Lower lobe of right lung (tissue), 2 donors: Measurements from ENCODE around the gene PHB1. TPM values are rescaled to one million over a fixed set of nuclear protein-coding genes. Genes with fewer than 3 reads are reported as not detected.

ENCODE experiments used
- ATAC-seq, 2 donors: fragments of 200-7000 bp; cut with Tn5 transposase; one replicate each; pipeline ENCODE4 v1.9.1; 2020 to 2022; ENCODE audit warnings: mild to moderate bottlenecking in 2 of 2, moderate library complexity in 2 of 2
- DNase-seq: peaks from one replicate; pipeline ENCODE4 v3.0.0-alpha.2; 2020
- H3K27ac ChIP-seq: fragments of 200-600 bp; one replicate; pipeline ENCODE4 v1.8.0; 2022
- H3K27me3 ChIP-seq: fragments of 200-600 bp; one replicate; pipeline ENCODE4 v1.8.0; 2022; ENCODE audit warnings: low read depth
- H3K36me3 ChIP-seq: fragments of 200-600 bp; one replicate; pipeline ENCODE4 v1.8.0; 2022; ENCODE audit warnings: mild to moderate bottlenecking
- H3K4me1 ChIP-seq: fragments of 200-600 bp; one replicate; pipeline ENCODE4 v1.8.0; 2022
- H3K4me3 ChIP-seq: fragments of 200-600 bp; one replicate; pipeline ENCODE4 v1.8.0; 2022; ENCODE audit warnings: mild to moderate bottlenecking
- H3K9me3 ChIP-seq: fragments of 200-600 bp; one replicate; pipeline ENCODE4 v1.8.0; 2022
- intact Hi-C: fragments of 100-400 bp; cut with DNase I; formaldehyde crosslinking; loops from one replicate; pipeline ENCODE4 v1.11.0; 2022
- total RNA-seq: library from RNA; stranded (reverse); fragmentation: NEBNext Ultra II Directional; extraction: Animal tissue kit (Norgen Biotek cat#: 25700); gene quantifications from one replicate; pipeline ENCODE4 v1.2.1, GENCODE V29; 2021
- TF ChIP-seq, protein P1 (sequence below): fragments of 200-600 bp; IDR thresholded peaks from one replicate; pipeline ENCODE4 v1.8.0; 2022; ENCODE audit warnings: antibody characterized with exemption, mild to moderate bottlenecking
- donor health status: DM: no; HTN: yes; CAD: no; lungs with severe emphysema.

Gene PHB1
- total RNA-seq, 1 donor from 2014 or later: 113 TPM

DNA sequence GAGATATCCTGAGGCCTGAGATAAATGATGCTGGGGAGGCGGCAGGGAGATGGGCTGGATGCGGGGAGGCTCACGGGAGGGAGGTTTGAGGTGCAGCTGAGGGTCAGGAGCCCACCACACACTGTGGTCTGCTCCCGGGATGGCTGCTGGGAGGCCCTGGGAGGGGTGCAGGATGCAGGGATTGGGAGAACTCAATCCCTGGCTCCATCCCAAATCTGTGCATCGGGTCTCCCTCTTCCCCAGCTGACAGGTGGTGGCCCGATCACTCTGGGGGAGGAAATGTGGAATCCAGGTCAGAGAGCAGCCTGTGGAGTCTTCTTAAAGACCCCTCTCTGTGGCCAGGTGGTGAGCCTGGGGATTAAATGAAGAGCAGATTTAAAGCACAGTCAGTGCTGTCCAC is 12.0 kb downstream of the PHB1 start:
- intact Hi-C loops: no loop called here
- Histone ChIP-seq H3K4me1 (peaks cover 7% of the 10 kb centered on the region), H3K4me3 (no peak overlapping the region), H3K9me3 (no peaks in the 10 kb centered on the region), H3K36me3 (peaks cover 49% of the 10 kb centered on the region), H3K27ac (peak overlapping the region; percentile 69), H3K27me3 (no peaks in the 10 kb centered on the region)
- TF ChIP-seq, protein P1, sequence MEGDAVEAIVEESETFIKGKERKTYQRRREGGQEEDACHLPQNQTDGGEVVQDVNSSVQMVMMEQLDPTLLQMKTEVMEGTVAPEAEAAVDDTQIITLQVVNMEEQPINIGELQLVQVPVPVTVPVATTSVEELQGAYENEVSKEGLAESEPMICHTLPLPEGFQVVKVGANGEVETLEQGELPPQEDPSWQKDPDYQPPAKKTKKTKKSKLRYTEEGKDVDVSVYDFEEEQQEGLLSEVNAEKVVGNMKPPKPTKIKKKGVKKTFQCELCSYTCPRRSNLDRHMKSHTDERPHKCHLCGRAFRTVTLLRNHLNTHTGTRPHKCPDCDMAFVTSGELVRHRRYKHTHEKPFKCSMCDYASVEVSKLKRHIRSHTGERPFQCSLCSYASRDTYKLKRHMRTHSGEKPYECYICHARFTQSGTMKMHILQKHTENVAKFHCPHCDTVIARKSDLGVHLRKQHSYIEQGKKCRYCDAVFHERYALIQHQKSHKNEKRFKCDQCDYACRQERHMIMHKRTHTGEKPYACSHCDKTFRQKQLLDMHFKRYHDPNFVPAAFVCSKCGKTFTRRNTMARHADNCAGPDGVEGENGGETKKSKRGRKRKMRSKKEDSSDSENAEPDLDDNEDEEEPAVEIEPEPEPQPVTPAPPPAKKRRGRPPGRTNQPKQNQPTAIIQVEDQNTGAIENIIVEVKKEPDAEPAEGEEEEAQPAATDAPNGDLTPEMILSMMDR: no peak
- DNase-seq: no peak
- ATAC-seq: no peak

DNA sequence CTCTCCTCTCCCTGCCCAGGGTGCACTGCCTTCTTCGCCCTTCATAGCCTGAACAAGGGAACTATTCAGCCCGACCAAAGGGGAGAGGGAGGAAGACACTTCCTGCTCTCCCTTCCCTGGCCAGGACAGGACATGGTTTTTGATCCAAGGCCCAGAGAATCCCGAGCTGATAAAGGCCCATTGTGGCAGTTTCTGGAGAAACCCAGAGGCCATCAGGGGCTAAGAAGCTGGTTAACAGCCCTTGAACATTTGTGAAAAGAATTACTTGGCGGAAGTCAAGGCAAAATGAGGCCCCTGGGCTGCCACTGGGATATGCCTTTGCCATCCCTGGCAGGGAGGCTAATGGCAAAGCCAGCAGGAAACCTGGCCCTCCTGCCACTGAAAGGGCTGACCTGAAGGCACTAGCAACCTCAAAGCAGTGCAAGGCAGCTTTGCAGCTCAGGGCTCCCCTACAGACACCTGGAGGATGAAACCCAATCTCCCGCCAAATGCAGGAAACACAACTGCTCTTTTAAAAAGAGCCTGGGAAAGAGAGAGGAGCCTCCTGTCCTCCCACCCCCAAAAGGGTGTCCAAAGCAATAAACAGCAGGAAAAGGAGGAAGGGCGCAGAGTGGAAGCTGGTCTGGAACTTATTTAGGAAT is 12.6 kb downstream of the PHB1 start:
- TF ChIP-seq, protein P1: no peak
- intact Hi-C loops: no loop called here
- ATAC-seq: no peak
- H3K4me3 ChIP-seq: no peak overlapping the region
- no peaks in the 10 kb centered on the region for H3K9me3 ChIP-seq
- H3K4me1 ChIP-seq: peaks cover 7% of the 10 kb centered on the region
- peaks cover 43% of the 10 kb centered on the region for H3K36me3 ChIP-seq
- H3K27me3 ChIP-seq: no peaks in the 10 kb centered on the region
- no peak for DNase-seq
- H3K27ac ChIP-seq: no peak overlapping the region

DNA sequence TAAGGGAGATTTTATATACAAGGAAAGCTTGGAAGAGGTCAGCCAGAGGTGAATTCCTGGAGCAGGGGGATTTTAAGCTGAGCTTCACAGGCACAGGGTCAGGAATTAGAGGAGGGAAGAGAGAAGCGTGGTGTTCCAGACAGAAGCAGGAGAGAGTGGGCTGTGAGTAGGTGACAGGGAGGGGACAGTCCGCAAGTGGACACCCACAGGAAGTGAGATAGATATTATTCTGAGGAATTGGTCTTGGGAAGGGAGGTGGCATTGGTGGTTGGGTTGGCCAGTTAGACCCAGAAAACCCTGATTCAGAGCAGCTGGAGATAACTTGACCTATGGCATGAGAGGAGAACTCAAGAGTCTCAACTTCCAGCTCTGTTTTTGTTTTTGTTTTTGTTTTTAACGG is 14.7 kb downstream of the PHB1 start:
- no peaks in the 10 kb centered on the region for H3K9me3 ChIP-seq
- H3K27me3 ChIP-seq: no peaks in the 10 kb centered on the region
- no peak overlapping the region for H3K27ac ChIP-seq
- no peak overlapping the region for H3K4me3 ChIP-seq
- DNase-seq (no peak), ATAC-seq (no peak)
- TF ChIP-seq, protein P1: no peak
- intact Hi-C loops: loop anchor here (10.0 kb wide), 1 partner anchor 85 kb away; no protein-coding TSS in a partner anchor
- H3K4me1 ChIP-seq: peaks cover 7% of the 10 kb centered on the region
- peaks cover 22% of the 10 kb centered on the region for H3K36me3 ChIP-seq

DNA sequence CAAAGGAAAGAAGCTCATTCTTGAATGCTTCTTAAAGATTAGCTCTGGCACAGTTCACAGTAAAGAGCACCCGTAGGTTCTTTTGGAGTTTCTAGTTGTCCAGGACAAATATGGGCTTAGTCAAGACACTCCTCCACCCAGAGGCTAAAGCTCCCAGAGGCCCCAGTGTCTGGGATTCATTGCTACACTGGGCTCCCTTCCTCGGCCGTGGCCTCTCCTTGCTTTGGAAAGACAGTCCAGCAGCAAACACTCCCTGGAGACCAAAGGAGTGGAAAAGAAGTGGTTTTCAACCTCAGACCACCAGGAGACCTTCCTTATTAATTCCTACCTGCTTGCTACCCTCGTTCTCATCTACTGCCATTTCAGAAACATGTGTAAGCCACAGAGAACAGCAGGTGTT is 17.1 kb downstream of the PHB1 start:
- intact Hi-C loops: loop anchor here (10.0 kb wide), 1 partner anchor 83 kb away; no protein-coding TSS in a partner anchor

DNA sequence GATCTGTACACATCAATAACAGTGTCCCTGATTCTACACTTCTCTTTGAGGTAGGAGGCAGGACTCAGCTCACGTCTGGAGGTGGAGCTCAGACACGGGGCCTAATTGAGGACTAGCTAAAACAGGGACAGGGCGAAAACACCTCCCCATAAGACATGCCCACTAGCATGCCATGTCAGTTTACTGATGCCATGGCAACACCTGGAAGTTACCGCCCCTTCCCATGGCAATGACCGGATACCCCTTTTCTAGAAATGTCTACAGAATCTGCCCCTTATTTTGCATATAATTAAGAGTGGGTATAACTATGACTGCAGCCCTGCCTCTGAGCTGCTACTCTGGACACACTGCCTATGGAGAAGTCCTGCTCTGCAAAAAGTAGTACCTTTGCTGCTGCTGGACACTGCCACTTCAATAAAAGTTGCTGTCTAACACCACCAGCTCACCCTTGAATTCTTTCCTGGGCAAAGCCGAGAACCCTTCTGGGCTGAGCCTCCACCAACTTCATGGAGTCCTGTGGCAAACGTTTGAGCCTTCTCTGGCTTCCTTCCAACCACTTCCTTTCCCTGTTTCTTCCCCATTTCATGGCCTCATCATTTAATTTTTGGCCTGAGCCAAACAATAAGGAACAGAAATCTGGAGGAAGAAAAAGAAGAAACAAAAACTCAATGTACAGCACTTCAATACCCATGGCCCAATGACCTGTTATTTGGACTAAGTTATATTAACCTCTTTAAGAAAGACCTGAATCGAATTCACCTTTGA is 21.0 kb downstream of the PHB1 start:
- TF ChIP-seq, protein P1: no peak
- H3K27ac ChIP-seq: no peak overlapping the region
- H3K36me3 ChIP-seq: no peaks in the 10 kb centered on the region
- no peak for DNase-seq
- no peaks in the 10 kb centered on the region for H3K9me3 ChIP-seq
- no peak for ATAC-seq
- peaks cover 44% of the 10 kb centered on the region for H3K4me1 ChIP-seq
- H3K27me3 ChIP-seq: no peaks in the 10 kb centered on the region
- intact Hi-C loops: loop anchor here (10.0 kb wide), 1 partner anchor 79 kb away; no protein-coding TSS in a partner anchor
- H3K4me3 ChIP-seq: no peak overlapping the region

More for the DNA sequence above, 17.1 kb downstream of the PHB1 start:
- Histone ChIP-seq H3K27ac (no peak overlapping the region), H3K27me3 (no peaks in the 10 kb centered on the region), H3K9me3 (no peaks in the 10 kb centered on the region), H3K4me1 (peaks cover 16% of the 10 kb centered on the region), H3K36me3 (peaks cover under 1% of the 10 kb centered on the region), H3K4me3 (no peak overlapping the region)
- DNase-seq (no peak), ATAC-seq (peak in 1 of 2 donors; percentile 10)
- TF ChIP-seq, protein P1: no peak
